HepG2 (cell line): ENCODE measurements around the gene SMOC1. TPM values are rescaled to one million over a fixed set of nuclear protein-coding genes. Genes with fewer than 3 reads are reported as not detected.

Experiments
- BORCS8-MEF2B ChIP-seq: sonication (generic); formaldehyde crosslinking; IDR thresholded peaks from 2 replicates; pipeline ENCODE4 v1.8.0; 2022; ENCODE audit warnings: mild to moderate bottlenecking, missing genetic modification reagents
- CBX2 ChIP-seq, 2 experiments: fragments of 200-600 bp in 1 of 2; sonication (generic); formaldehyde crosslinking in 1 of 2; IDR thresholded peaks; 2 replicates each; pipeline versions ENCODE4 v1.7.0 to v1.8.1; 2018 to 2022; ENCODE audit warnings: low read depth in 2 of 2, low read length in 1 of 2, mild to moderate bottlenecking in 1 of 2, missing genetic modification reagents in 1 of 2
- MED8 ChIP-seq: sonication (generic); formaldehyde crosslinking; IDR thresholded peaks from 2 replicates; pipeline ENCODE4 v1.8.1; 2023; ENCODE audit warnings: mild to moderate bottlenecking, missing genetic modification reagents; ENCODE audit not compliant: insufficient replicate concordance
- MZF1 ChIP-seq: sonication (generic); formaldehyde crosslinking; IDR thresholded peaks from 2 replicates; pipeline ENCODE4 v1.8.1; 2023; ENCODE audit warnings: mild to moderate bottlenecking, missing genetic modification reagents, borderline replicate concordance
- RFXAP ChIP-seq: sonication (generic); formaldehyde crosslinking; IDR thresholded peaks from 2 replicates; pipeline ENCODE4 v1.4.0; 2020; ENCODE audit warnings: missing genetic modification reagents, borderline replicate concordance
- SOX13 ChIP-seq, 3 experiments: fragments of 450-650 bp in 1 of 3; sonication (generic) in 1 of 3; formaldehyde crosslinking in 1 of 3; IDR thresholded peaks in 2 of 3; conservative IDR thresholded peaks in 1 of 3; 2 replicates each; pipeline versions ENCODE4 v1.5.0 to v1.6.1; 2016 to 2020; ENCODE audit warnings: antibody characterized with exemption in 1 of 3, mild to moderate bottlenecking in 1 of 3, missing compliant biosample characterization in 1 of 3, missing genetic modification reagents in 1 of 3, moderate library complexity in 1 of 3
- THAP11 ChIP-seq: IDR thresholded peaks from 2 replicates; pipeline ENCODE4 v1.6.1; 2016; ENCODE audit warnings: missing biosample characterization, missing genetic modification reagents
- THAP8 ChIP-seq: sonication (generic); formaldehyde crosslinking; IDR thresholded peaks from 2 replicates; pipeline ENCODE4 v1.5.1; 2020; ENCODE audit warnings: missing genetic modification reagents, mild to moderate bottlenecking, borderline replicate concordance
- ZBTB10 ChIP-seq: sonication (generic); formaldehyde crosslinking; IDR thresholded peaks from 2 replicates; pipeline ENCODE4 v1.4.0; 2020; ENCODE audit warnings: missing genetic modification reagents, borderline replicate concordance
- ZMAT3 ChIP-seq: sonication (generic); formaldehyde crosslinking; conservative IDR thresholded peaks from 2 replicates; pipeline ENCODE4 v1.7.0; 2021; ENCODE audit warnings: missing genetic modification reagents
- ZNF431 ChIP-seq: sonication (generic); formaldehyde crosslinking; IDR thresholded peaks from 2 replicates; pipeline ENCODE4 v1.9.0; 2022; ENCODE audit warnings: missing genetic modification reagents, low read depth, mild to moderate bottlenecking, borderline replicate concordance
- ZNF543 ChIP-seq: sonication (generic); formaldehyde crosslinking; IDR thresholded peaks from 2 replicates; pipeline ENCODE4 v1.4.0; 2020; ENCODE audit warnings: mild to moderate bottlenecking, missing genetic modification reagents
- ZNF556 ChIP-seq: sonication (generic); formaldehyde crosslinking; IDR thresholded peaks from 2 replicates; pipeline ENCODE4 v1.4.0; 2020; ENCODE audit warnings: mild to moderate bottlenecking, missing genetic modification reagents, borderline replicate concordance
- ZNF761 ChIP-seq: sonication (generic); formaldehyde crosslinking; conservative IDR thresholded peaks from 2 replicates; pipeline ENCODE4 v1.4.0; 2020; ENCODE audit warnings: mild to moderate bottlenecking, missing genetic modification reagents
- ZNF776 ChIP-seq: sonication (generic); formaldehyde crosslinking; IDR thresholded peaks from 2 replicates; pipeline ENCODE4 v1.4.0; 2020; ENCODE audit warnings: mild to moderate bottlenecking, missing genetic modification reagents
- ZNF891 ChIP-seq: sonication (generic); formaldehyde crosslinking; IDR thresholded peaks from 2 replicates; pipeline ENCODE4 v1.5.0; 2020; ENCODE audit warnings: mild to moderate bottlenecking, missing genetic modification reagents
- polyA plus RNA-seq, 8 experiments: library from polyadenylated mRNA; depleted of rRNA in 3 of 8; stranded (reverse) in 7 of 8; unstranded in 1 of 8; fragments of >200 nt; fragmentation: Illumina TruSeq in 4 of 8; extraction: Trizol in 4 of 8; gene quantifications; 2 replicates each; pipeline versions ENCODE4 v1.2.1 to v1.2.3, GENCODE V29; 2011 to 2016; ENCODE audit warnings: low read depth in 4 of 8, missing spikeins in 1 of 8, mixed read lengths in 1 of 8; ENCODE audit not compliant: insufficient read depth in 1 of 8
- total RNA-seq, 5 experiments: library from RNA; depleted of rRNA; stranded (reverse); fragments of >200 nt; fragmentation: Illumina TruSeq; extraction: Trizol; gene quantifications; 2 replicates each; pipeline ENCODE4 v1.2.3, GENCODE V29; 2016; ENCODE audit warnings: low read depth in 1 of 5
- TF ChIP-seq, protein P1 (sequence below), 2 experiments: sonication (generic) in 1 of 2; formaldehyde crosslinking in 1 of 2; IDR thresholded peaks; 2 replicates each; pipeline versions ENCODE4 v1.5.1 to v1.6.1; 2011 to 2020; ENCODE audit warnings: borderline replicate concordance in 1 of 2, low read depth in 1 of 2, low read length in 1 of 2, mild to moderate bottlenecking in 1 of 2, missing genetic modification reagents in 1 of 2, moderate library complexity in 1 of 2
- TF ChIP-seq, protein P2 (sequence below): IDR thresholded peaks from 2 replicates; pipeline ENCODE4 v1.6.1; 2016; ENCODE audit warnings: missing compliant biosample characterization, missing genetic modification reagents, borderline replicate concordance
- TF ChIP-seq, protein P3 (sequence below): sonication (generic); formaldehyde crosslinking; IDR thresholded peaks from 2 replicates; pipeline ENCODE4 v1.5.0; 2020; ENCODE audit warnings: mild to moderate bottlenecking, missing genetic modification reagents, moderate library complexity

SMOC1 gene
- total and polyA plus RNA-seq, 2 of the 13 experiments (the other 11 are each of a cell fraction or from before 2014, with no cell fraction given): 17.8 to 35.6 TPM

- TF ChIP-seq, protein P1, sequence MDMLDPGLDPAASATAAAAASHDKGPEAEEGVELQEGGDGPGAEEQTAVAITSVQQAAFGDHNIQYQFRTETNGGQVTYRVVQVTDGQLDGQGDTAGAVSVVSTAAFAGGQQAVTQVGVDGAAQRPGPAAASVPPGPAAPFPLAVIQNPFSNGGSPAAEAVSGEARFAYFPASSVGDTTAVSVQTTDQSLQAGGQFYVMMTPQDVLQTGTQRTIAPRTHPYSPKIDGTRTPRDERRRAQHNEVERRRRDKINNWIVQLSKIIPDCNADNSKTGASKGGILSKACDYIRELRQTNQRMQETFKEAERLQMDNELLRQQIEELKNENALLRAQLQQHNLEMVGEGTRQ (IDR thresholded peaks at IDR 0.05; ENCODE audit: low read depth, low read length): peak; percentile 44; the same call in 1 of the 2 replicates
- TF ChIP-seq, protein P1 (CRISPR knock-in tag; IDR thresholded peaks at IDR 0.05; ENCODE audit: borderline replicate concordance): no peak; the same call in 1 of the 2 replicates
- TF ChIP-seq RFXAP (CRISPR knock-in tag) (0 out of 2 replicates have a peak, but pooled peaks have one; percentile 32), CBX2 (IDR thresholded peaks at IDR 0.05; ENCODE audit: low read depth, low read length) (no peak), CBX2 (CRISPR knock-in tag; IDR thresholded peaks at IDR 0.05; ENCODE audit: low read depth) (no peak), SOX13 (IDR thresholded peaks at IDR 0.05) (no peak), SOX13 (CRISPR knock-in tag; conservative IDR thresholded peaks at IDR 0.05 in 1 of 2, IDR thresholded peaks at IDR 0.05 in 1 of 2) (peak in 1 of 2 experiments; percentile 43; a peak in 1 of 4 replicates), ZNF543 (no peak), THAP8 (no peak), ZNF761 (CRISPR knock-in tag) (no peak), ZNF556 (CRISPR knock-in tag) (0 out of 2 replicates have a peak, but pooled peaks have one; percentile 37), ZMAT3 (no peak), MZF1 (CRISPR knock-in tag) (no peak), ZNF891 (CRISPR knock-in tag) (no peak), ZNF776 (CRISPR knock-in tag) (no peak), MED8 (CRISPR knock-in tag) (no peak), ZNF431 (CRISPR knock-in tag) (no peak), ZBTB10 (CRISPR knock-in tag) (no peak), THAP11 (no peak), BORCS8-MEF2B (CRISPR knock-in tag) (no peak)
- TF ChIP-seq, protein P2, sequence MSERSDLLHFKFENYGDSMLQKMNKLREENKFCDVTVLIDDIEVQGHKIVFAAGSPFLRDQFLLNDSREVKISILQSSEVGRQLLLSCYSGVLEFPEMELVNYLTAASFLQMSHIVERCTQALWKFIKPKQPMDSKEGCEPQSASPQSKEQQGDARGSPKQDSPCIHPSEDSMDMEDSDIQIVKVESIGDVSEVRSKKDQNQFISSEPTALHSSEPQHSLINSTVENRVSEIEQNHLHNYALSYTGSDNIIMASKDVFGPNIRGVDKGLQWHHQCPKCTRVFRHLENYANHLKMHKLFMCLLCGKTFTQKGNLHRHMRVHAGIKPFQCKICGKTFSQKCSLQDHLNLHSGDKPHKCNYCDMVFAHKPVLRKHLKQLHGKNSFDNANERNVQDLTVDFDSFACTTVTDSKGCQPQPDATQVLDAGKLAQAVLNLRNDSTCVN (CRISPR knock-in tag): no peak
- TF ChIP-seq, protein P3, sequence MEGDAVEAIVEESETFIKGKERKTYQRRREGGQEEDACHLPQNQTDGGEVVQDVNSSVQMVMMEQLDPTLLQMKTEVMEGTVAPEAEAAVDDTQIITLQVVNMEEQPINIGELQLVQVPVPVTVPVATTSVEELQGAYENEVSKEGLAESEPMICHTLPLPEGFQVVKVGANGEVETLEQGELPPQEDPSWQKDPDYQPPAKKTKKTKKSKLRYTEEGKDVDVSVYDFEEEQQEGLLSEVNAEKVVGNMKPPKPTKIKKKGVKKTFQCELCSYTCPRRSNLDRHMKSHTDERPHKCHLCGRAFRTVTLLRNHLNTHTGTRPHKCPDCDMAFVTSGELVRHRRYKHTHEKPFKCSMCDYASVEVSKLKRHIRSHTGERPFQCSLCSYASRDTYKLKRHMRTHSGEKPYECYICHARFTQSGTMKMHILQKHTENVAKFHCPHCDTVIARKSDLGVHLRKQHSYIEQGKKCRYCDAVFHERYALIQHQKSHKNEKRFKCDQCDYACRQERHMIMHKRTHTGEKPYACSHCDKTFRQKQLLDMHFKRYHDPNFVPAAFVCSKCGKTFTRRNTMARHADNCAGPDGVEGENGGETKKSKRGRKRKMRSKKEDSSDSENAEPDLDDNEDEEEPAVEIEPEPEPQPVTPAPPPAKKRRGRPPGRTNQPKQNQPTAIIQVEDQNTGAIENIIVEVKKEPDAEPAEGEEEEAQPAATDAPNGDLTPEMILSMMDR (CRISPR knock-in tag): no peak
Observed at GRCh38 chr14:69845787-69846186, 33.4 kb upstream of the SMOC1 start (continued).
